GM21576 (cell line): Measurements from ENCODE around the gene BPIFA2.
"Not testable (repeated sequence)": the region's sequence is repeated elsewhere in the genome, so short reads cannot be mapped to it uniquely, and the experiment has no call there.

Experiments
- ATAC-seq: cut with Tn5 transposase; IDR thresholded peaks from one replicate; pipeline ENCODE4 v1.9.1; 2021; ENCODE audit warnings: mild to moderate bottlenecking, moderate library complexity; ENCODE audit not compliant: unreplicated experiment

BPIFA2 gene

GRCh38 chr20:33167859-33168258, at the start of gene BPIFA2:
TSS of gene BPIFA2 (plus strand) at chr20:33168159. CDS start at chr20:33169146, 987 bp downstream.
- no peak for ATAC-seq

- no peak for ATAC-seq
Observed at GRCh38 chr20:33119725-33120720, 47.9 kb upstream of the BPIFA2 start.

- no peak for ATAC-seq
Observed at GRCh38 chr20:33120934-33121333, 47.0 kb upstream of the BPIFA2 start.

- ATAC-seq = not testable (repeated sequence)
Observed at GRCh38 chr20:33122297-33122696, 45.7 kb upstream of the BPIFA2 start.

GRCh38 chr20:33124261-33124660, 43.7 kb upstream of the BPIFA2 start:
- no peak for ATAC-seq

GRCh38 chr20:33124994-33125393, 43.0 kb upstream of the BPIFA2 start:
- no peak for ATAC-seq

- ATAC-seq = no peak
Observed at GRCh38 chr20:33125983-33126382, 42.0 kb upstream of the BPIFA2 start.

GRCh38 chr20:33127422-33128097, 40.4 kb upstream of the BPIFA2 start:
- ATAC-seq = no peak

GRCh38 chr20:33130568-33131061, 37.3 kb upstream of the BPIFA2 start:
- ATAC-seq = no peak

- no peak for ATAC-seq
Observed at GRCh38 chr20:33131949-33132473, 35.9 kb upstream of the BPIFA2 start.

- ATAC-seq = no peak
Observed at GRCh38 chr20:33132513-33133372, 35.2 kb upstream of the BPIFA2 start.

- ATAC-seq = no peak
Observed at GRCh38 chr20:33133373-33133941, 34.5 kb upstream of the BPIFA2 start.

- no peak for ATAC-seq
Observed at GRCh38 chr20:33137195-33137594, 30.8 kb upstream of the BPIFA2 start.

GRCh38 chr20:33139467-33139866, 28.5 kb upstream of the BPIFA2 start:
- ATAC-seq = no peak

GRCh38 chr20:33145521-33145920, 22.4 kb upstream of the BPIFA2 start:
- no peak for ATAC-seq

GRCh38 chr20:33147299-33147698, 20.7 kb upstream of the BPIFA2 start:
- ATAC-seq = no peak

GRCh38 chr20:33148040-33148439, 19.9 kb upstream of the BPIFA2 start:
- no peak for ATAC-seq

GRCh38 chr20:33154252-33154651, 13.7 kb upstream of the BPIFA2 start:
- no peak for ATAC-seq

GRCh38 chr20:33158637-33159385, 9.1 kb upstream of the BPIFA2 start:
- no peak for ATAC-seq
